GM19468 (cell line): ENCODE data around the gene COL4A2.

Experiments used
- ATAC-seq: cut with Tn5 transposase; IDR thresholded peaks from one replicate; pipeline ENCODE4 v1.9.1; 2021; ENCODE audit warnings: mild to moderate bottlenecking, moderate library complexity, moderate number of reproducible peaks; ENCODE audit not compliant: unreplicated experiment; ENCODE audit errors: extremely low read depth

COL4A2 gene

DNA sequence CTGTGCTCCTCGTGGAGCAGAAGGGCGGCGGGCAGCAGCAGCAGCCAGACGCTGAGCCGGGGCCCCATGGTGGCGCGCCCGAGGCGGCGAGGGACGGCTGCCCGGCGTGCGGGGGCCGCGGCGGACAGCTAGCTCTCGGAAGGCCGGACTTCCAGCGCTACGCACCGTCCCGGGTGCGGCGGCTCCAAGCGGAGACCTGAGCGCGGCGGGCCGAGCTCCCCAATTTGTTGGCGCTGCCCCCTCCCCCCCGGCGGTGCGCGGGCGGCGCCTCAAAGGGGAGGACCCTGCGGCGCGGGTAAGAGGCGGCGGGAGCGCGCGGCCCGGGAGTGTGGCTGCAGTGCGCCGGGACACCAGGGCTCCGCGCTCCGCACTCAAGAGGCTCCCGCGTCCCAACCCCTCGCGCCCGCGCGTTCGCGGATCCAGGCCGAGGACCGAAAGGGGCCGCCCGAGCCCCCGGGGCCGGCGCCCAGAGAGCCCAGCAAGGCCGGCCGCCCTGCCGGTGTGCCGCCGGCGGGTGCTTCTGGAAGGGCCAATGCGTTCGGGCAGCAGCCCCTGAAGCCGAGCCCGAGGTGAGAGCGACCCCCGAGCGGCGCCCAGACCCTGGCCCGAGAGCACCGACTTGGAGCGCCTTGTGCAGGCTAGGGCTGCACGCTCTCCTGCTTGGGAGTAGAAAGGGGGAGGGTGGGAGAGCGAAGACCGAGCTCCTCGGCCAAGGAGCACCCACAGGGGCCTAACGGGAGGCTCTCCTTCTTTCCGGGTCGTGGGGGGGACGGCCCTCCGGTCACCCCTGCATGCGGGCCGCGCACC is at the start of gene COL4A2, which contains the start of gene COL4A1:
Gene COL4A2, plus strand, starts transcription at position 325 of the 807 bp plus-strand sequence. CDS start 620 bp downstream, outside the sequence.
Gene COL4A1, minus strand, starts transcription at position 198 of the 807 bp plus-strand sequence. Its CDS starts 130 bp downstream, at position 68.
- ATAC-seq: no peak

DNA sequence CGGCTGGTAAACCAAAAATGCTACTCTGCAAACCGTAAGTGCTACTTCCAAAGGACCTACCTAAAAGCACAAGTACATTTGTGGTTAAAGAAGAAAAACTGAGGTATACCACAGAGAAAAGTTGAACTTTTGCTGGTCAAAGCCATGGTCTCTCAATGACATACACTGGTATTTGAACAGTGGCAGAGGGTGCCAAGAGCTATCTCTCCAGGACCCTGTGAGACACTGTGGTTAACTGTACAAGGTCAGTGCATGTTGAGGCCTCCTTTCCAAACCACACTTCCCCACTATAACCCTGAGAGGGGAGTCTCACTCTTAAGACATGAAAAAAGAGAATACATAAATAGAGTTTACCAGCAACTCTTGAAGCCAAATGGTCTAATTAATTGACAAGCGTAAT is 49.7 kb upstream of the COL4A2 start:
- ATAC-seq: no peak

DNA sequence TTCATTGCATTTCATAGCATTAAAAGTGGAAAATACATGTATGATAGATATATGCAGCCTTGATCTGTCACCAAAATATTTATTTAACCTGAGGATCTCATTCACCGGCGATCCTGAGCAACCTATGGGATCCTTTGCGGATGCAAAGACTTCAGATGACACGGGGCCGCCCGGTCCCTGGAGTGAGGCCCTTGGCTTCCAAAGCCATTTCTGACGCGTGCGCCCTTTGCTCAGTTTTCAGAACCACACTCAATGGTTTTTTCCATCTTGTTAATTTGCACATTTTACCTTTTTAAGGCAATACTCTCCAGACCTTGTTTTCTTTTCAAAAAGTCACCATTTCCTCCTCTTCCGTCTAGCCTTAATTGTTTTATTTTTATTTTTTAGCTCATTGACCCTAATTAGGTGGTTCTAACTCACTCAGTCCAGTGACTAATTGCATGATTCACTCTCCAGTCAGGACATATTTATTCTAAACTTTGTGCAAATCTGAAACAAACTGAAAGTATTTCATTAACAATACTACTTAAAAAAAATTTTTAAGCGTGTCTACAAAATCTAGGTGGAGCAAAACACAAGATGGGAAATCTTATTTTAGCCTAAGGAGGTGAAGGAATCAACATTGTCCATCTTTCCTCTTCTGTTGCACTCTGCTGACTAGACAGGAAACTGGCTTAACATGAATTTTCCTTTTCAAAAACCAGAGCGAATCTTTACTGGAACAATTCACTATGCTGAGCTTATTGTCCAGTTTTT is 48.0 kb upstream of the COL4A2 start:
- ATAC-seq: no peak

DNA sequence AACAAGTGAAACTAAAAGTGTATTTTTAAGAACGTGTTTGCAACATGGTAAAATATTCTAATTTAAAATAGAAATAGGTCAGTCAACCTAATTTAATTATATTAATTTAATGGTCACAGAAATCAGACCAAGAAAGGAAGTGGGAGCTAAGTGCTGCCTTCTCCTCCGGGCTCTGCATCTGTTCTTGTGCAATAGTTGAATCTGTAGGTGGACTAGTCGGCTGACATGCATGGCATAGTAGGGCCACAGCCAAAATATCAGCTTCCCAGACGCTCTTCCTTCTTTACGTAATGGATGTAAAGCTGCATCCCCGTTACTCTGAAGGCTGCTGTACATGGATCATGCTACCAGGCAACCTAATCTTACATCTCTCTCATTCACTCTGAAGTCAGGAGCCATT is 47.4 kb upstream of the COL4A2 start:
- ATAC-seq: no peak

- ATAC-seq: no peak
Measured at GRCh38 chr13:110261166-110262081, 45.7 kb upstream of the COL4A2 start.

DNA sequence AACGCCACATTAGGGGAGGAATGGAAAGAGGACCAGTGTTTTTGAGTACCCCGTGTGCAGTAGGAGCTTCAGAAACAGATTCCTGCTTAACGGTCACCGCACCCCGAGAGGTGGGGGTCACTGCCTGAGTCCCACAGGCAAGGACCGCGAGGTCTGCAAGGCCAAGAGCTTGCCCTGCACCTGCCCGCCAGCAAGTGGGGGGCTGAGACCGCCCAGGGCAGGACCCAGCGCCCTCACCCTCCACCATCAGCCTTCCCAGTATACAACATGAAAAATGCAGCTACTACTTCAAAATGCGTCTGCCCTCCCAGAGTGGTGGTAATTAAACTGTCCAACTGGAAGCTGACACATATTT is 45.0 kb upstream of the COL4A2 start:
- ATAC-seq: no peak

DNA sequence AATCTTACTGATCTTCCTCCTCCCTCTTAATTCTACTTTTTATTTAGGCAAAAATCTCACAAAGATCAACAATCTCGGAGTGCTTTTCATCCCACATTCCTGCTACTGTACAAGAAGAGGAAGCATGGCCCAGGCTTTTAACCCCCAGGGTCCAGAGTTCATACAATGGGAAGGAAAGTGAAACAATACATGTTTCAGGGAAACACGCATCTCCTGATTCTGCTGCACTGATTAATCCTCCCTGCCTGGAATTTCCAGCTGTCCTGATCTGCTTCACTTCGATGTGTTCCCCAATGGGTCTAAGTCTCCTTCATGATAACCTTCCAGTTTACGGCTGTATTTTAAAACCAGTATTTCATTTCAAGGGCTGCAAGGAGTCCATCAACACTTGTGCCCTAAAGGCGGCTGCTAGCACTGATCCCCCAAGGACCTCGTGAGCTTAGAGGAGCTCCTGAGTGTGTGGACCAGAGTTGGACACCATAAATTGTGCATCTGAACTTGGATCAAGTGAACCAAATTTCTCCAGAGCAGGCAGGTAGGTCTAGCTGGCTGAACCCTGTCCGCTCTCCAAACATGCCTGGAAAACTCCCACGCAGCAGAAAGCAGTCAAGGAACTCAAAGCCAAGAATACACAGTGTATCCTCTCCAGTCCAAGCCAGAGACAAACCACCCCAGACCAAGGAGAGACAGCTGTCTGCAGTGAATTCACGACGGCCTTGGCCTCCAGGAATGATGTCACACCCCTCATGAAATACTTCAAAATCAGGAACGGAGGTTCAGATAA is 44.4 kb upstream of the COL4A2 start:
- ATAC-seq: no peak

DNA sequence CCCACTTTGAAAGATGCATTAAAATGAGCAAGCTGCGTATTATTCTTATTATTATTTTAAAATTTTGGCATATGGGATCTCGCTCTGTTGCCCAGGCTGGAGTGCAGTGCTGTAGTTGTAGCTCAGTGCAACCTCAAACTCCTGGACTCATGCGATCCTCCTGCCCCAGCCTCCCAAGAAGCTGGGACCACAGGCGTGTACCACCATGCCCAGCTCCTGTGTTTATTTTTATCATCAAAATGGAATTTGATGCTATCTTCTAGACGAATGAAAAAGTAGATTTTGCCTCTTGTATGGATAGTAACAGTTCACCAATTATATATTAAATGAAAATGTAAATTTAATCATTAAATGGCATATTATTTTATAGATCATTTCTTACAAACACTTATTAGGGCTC is 43.7 kb upstream of the COL4A2 start:
- ATAC-seq: no peak

DNA sequence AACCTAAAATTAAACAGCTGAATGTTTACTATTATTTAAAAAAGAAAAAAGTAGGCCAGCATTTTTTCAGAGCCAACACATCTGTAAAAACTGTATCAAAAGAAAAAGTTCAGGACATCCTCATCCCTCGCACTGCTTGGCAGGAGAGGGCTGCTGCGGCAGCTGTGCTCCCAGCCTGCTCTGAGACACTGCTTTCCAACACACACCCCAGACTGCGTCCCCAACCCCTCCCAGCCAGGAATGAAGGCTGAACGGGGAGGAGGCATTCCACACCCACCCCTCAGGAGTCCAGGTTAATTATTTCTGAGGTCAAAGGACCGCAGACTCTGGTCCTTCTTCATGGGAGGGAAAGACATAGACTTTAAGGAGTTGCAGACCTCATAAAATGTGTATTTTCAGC is 43.2 kb upstream of the COL4A2 start:
- ATAC-seq: no peak

GRCh38 chr13:110264685-110265275 is 42.3 kb upstream of the COL4A2 start:
- no peak for ATAC-seq

- ATAC-seq: no peak
Measured at GRCh38 chr13:110265341-110265681, 41.8 kb upstream of the COL4A2 start.

DNA sequence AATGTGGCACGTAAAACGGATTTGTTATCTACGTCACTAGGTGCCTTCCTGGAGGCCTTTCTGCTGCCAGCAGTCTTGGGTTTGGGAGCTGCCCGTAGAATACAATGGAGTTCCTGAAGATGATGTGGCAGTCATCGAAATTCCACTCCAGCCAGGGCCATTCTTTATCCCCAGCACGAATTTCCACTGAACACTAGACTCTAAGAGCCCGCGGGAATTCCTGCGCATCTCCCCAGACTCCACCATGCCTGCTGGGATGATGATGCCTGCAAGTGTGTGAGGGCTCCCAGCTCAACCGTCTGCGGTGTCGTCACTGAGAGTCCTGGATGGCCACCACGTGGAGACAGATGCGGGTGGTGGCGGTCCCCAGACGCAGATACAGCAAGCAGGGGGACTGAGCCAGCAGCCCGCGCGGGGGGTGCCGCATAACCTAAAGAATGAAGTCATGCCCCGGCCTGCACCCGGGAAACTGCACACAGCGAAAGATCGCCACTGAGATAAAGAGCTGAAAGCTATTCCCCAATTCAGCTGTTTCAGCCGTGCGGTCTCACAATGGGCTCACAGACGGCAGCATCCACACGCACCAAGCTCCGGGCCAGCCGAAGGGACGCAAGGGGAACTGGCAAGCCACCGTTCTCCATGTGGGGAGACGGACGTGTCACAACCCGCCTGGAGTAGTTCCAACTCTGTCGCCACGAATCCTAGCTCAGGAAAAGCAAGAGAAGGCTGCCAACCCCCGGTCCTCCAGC is 41.2 kb upstream of the COL4A2 start:
- no peak for ATAC-seq

DNA sequence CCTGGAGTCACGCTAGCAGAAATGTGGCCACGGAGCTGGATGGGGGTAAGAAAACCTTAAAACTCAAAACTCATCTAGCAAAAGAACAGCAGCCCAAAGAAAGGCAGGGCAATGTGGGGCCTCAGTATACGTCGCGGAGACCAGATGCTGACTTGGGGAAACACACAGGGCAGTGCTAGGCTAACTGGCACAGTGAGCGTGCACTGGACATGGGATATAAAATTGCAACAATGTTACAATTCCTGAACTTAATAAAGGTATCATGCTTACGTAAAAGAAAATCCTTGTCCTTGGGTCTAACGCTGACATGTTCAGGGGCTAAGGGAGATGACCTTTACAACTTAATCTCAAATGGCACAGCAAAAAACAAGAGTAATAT is 40.7 kb upstream of the COL4A2 start:
- no peak for ATAC-seq

DNA sequence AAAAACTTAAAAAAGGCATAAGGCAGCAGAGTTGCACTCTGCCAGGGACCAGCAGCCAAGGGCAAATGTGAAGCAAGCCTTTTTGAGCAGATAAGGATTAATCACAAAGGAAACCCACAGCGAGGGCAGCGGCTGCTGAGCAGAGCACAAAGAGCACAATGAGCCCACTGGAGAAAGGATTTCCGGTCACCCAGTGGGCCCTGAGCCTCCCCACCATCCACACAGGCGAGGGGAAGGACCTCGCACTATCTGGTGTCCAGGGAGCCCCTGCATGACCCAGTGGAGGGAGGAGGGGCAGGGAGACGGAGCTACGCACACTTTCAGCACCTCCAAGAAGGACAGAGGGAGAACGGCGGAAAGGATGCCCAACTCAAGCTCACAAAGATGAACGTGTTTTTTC is 40.1 kb upstream of the COL4A2 start:
- ATAC-seq: no peak

GRCh38 chr13:110268061-110268460 is 39.0 kb upstream of the COL4A2 start:
- ATAC-seq: no peak

- no peak for ATAC-seq
Measured at GRCh38 chr13:110268576-110269185, 38.4 kb upstream of the COL4A2 start.

DNA sequence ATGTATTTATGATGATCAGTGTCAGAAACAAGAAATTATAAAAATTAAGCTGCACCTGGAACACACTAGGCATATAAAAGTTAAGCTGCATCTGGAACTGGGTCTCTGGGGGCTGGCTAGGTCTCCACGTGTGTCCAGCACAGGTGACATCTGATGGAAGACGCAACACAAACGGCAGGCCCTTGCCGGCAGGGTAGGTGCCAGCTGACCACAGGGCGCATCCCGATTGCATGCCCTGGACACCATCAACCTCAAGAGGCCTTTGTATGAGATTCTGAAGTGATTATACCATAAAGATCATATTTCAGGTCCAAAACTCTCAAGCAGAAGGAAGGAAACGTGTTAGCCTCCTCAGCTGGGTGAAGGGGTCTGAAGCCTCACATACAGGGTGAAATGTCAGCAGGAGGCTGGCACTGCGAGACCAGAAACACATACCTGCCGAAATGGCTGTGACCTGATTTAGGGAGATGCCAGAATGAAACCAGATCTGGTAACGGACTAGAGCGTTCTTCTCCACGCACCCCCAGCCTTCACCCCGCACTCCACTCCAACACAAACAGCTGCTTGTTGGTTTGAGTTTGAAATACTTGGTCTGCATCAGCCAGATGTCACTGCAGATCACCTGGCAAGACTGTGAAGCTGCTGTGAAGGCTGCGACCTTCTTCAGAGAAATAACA is 37.4 kb upstream of the COL4A2 start:
- ATAC-seq: no peak

GRCh38 chr13:110270507-110270906 is 36.6 kb upstream of the COL4A2 start:
- ATAC-seq: no peak
